ENCODE results near the gene NOD2. TPM values are rescaled to one million over a fixed set of nuclear protein-coding genes. Genes with fewer than 3 reads are reported as not detected.

NOD2 gene
- total and polyA plus RNA-seq, 4 donors: 0.35 to 1.3 (median 0.48) TPM

- TF ChIP-seq ATF3 (IDR thresholded peaks at IDR 0.05): no peak
These were observed 785 bp upstream of the NOD2 start (continued) for GRCh38 chr16:50692644-50692998.

- no peaks in the 10 kb centered on the region for H3K9me3 ChIP-seq (ENCODE audit: control insufficient read depth in 4 of 4, low read length in 3 of 4)
- 95% methylated on average over 2 of the region's 2 CpGs for whole genome bisulfite sequencing
- peak overlapping the region in 1 of 2 donors; percentile 96 for H3K27ac ChIP-seq (ENCODE audit: low read depth in 1 of 2, low read length in 2 of 2)
- no peaks in the 10 kb centered on the region for H3K36me3 ChIP-seq (ENCODE audit: control insufficient read depth in 4 of 4, insufficient read depth in 3 of 4, low read depth in 1 of 4, low read length in 3 of 4)
- no peak overlapping the region for H3K4me3 ChIP-seq (ENCODE audit: low read depth in 1 of 3, low read length in 3 of 3)
- no peaks in the 10 kb centered on the region for H3K27me3 ChIP-seq (ENCODE audit: control insufficient read depth in 4 of 4, insufficient read depth in 4 of 4, low read length in 3 of 4)
- DNase-seq (ENCODE audit: low spot score): no peak
- H3K9ac ChIP-seq (ENCODE audit: low read depth in 1 of 2, low read length in 2 of 2): no peak overlapping the region
- H3K4me1 ChIP-seq (ENCODE audit: control insufficient read depth in 4 of 4, insufficient read depth in 4 of 4, low read length in 3 of 4): peaks cover 6 to 45% (median 24%) of the 10 kb centered on the region in 4 donors
- TF ChIP-seq SP1 (IDR thresholded peaks at IDR 0.05) (no peak), EGR1 (IDR thresholded peaks at IDR 0.05; ENCODE audit: low read depth in 2 of 2) (no peak)
These were observed 800 bp downstream of the NOD2 start for GRCh38 chr16:50694206-50694605.

GRCh38 chr16:50695017-50696000 is 1.9 kb downstream of the NOD2 start:
- Histone ChIP-seq H3K36me3 (ENCODE audit: control insufficient read depth in 4 of 4, insufficient read depth in 3 of 4, low read depth in 1 of 4, low read length in 3 of 4) (no peaks in the 10 kb centered on the region), H3K27ac (ENCODE audit: low read depth in 1 of 2, low read length in 2 of 2) (peak overlapping the region; percentile 82 to 96), H3K9me3 (ENCODE audit: control insufficient read depth in 4 of 4, low read length in 3 of 4) (no peaks in the 10 kb centered on the region), H3K4me1 (ENCODE audit: control insufficient read depth in 4 of 4, insufficient read depth in 4 of 4, low read length in 3 of 4) (peaks cover 6 to 45% (median 24%) of the 10 kb centered on the region in 4 donors), H3K27me3 (ENCODE audit: control insufficient read depth in 4 of 4, insufficient read depth in 4 of 4, low read length in 3 of 4) (no peaks in the 10 kb centered on the region), H3K9ac (ENCODE audit: low read depth in 1 of 2, low read length in 2 of 2) (no peak overlapping the region), H3K4me3 (ENCODE audit: low read depth in 1 of 3, low read length in 3 of 3) (no peak overlapping the region)
- TF ChIP-seq HNF4A (conservative IDR thresholded peaks at IDR 0.05) (peak; percentile 49 to 55), MAX (IDR thresholded peaks at IDR 0.05) (no peak), RXRA (IDR thresholded peaks at IDR 0.05) (peak; percentile 52), JUND (IDR thresholded peaks at IDR 0.05) (peak in 1 of 2 donors; percentile 6), REST (IDR thresholded peaks at IDR 0.05) (peak; percentile 24), EGR1 (IDR thresholded peaks at IDR 0.05; ENCODE audit: low read depth in 2 of 2) (no peak), HNF4G (IDR thresholded peaks at IDR 0.05) (no peak), NR2F2 (IDR thresholded peaks at IDR 0.05) (no peak), TAF1 (conservative IDR thresholded peaks at IDR 0.05) (no peak), ZBTB33 (IDR thresholded peaks at IDR 0.05) (no peak), YY1 (IDR thresholded peaks at IDR 0.05) (peak; percentile 35), SP1 (IDR thresholded peaks at IDR 0.05) (peak; percentile 44)
- 95% methylated on average over 9 of the region's 9 CpGs for WGBS
- DNase-seq (ENCODE audit: low spot score): no peak

Measured in liver (tissue), 9 donors.